ENCODE data around the gene NAA40. TPM values are rescaled to one million over a fixed set of nuclear protein-coding genes. Genes with fewer than 3 reads are reported as not detected.

NAA40 gene
- total RNA-seq, 1 experiment from 2014 or later: 44.4 TPM

DNA sequence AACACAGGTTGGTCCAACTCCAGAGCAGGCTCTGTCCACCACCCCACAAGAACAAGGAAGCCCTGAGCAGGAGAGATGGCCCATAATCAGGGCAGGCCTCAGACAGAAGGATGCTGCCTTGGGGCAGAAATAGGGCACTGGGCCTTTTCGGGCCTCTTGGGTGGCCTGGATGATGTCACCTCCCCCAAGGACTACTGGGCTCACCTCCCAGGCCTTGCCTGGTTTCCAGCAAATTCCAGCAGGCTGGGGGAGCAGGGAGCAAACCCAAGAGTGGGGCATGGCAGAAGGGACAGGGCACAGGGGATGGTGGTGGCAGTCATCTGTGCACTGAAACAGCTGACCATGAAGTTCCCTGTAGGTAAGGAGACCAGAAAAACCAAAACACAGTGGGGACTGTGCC, 5.3 kb upstream of the NAA40 start:
- Histone ChIP-seq H3K79me1 (ENCODE audit: insufficient read depth, low read depth, low read length, poor library complexity, severe bottlenecking) (no peaks in the 10 kb centered on the region), H3K23ac (ENCODE audit: insufficient read length, low read depth, low read length) (no peak overlapping the region), H3K27me3 (ENCODE audit: insufficient read depth, low read length) (no peaks in the 10 kb centered on the region), H2BK5ac (ENCODE audit: insufficient read length, low read length) (no peak overlapping the region), H2AFZ (ENCODE audit: low read length) (no peak overlapping the region), H2BK20ac (ENCODE audit: low read depth, low read length, poor library complexity, severe bottlenecking) (no peak overlapping the region), H4K8ac (replicated peaks; ENCODE audit: insufficient read length, low read depth, low read length) (no peak overlapping the region), H3K27ac (ENCODE audit: insufficient read length, low read depth, low read length) (no peak overlapping the region), H3K4me1 (ENCODE audit: insufficient read depth, low read length) (no peaks in the 10 kb centered on the region), H2BK120ac (ENCODE audit: low read depth, low read length, poor library complexity, severe bottlenecking) (no peak overlapping the region), H3K56ac (ENCODE audit: insufficient read length, low read depth, low read length) (no peak overlapping the region), H3K9me3 (ENCODE audit: control insufficient read depth, low read depth, low read length) (no peaks in the 10 kb centered on the region), H4K20me1 (ENCODE audit: control insufficient read depth, insufficient read depth, insufficient read length) (no peaks in the 10 kb centered on the region), H4K91ac (ENCODE audit: insufficient read length, low read depth, low read length) (no peak overlapping the region), H3K18ac (ENCODE audit: insufficient read length, low read depth, low read length) (no peak overlapping the region), H3K4ac (ENCODE audit: low read depth, low read length) (no peak overlapping the region), H3K14ac (ENCODE audit: insufficient read depth, low read length) (no peak overlapping the region), H3K79me2 (ENCODE audit: insufficient read depth, low read length) (no peaks in the 10 kb centered on the region), H2AK5ac (ENCODE audit: insufficient read length, low read length) (no peak overlapping the region), H3K9ac (ENCODE audit: extremely low read depth, insufficient read length, low read length) (no peak overlapping the region), H2BK12ac (ENCODE audit: insufficient read length, low read depth, low read length) (no peak overlapping the region), H3T11ph (ENCODE audit: low read length) (no peak overlapping the region), H2BK15ac (ENCODE audit: low read depth, low read length) (no peak overlapping the region), H4K5ac (ENCODE audit: insufficient read length, low read depth, low read length) (no peak overlapping the region), H3K4me2 (ENCODE audit: insufficient read depth, insufficient read length, low read length) (no peak overlapping the region), H3K23me2 (ENCODE audit: insufficient read length, low read depth, low read length, poor library complexity, severe bottlenecking) (peaks cover 5% of the 10 kb centered on the region)
- H3K27me3 Mint-ChIP-seq (ENCODE audit: low read depth): peaks cover 21% of the 10 kb centered on the region
- WGBS (ENCODE audit: extremely low coverage, insufficient read length, low lambda C conversion rate): no CpG with 5 or more reads among the region's 1 CpG
- peaks cover 13 to 19% of the 10 kb centered on the region in 2 experiments; a peak in 3 of 4 replicates for H3K4me1 Mint-ChIP-seq
- DNase-seq: no peak
- no peak overlapping the region for H3K27ac Mint-ChIP-seq
- no peaks in the 10 kb centered on the region for H3K9me3 Mint-ChIP-seq
- TF ChIP-seq, protein P1, sequence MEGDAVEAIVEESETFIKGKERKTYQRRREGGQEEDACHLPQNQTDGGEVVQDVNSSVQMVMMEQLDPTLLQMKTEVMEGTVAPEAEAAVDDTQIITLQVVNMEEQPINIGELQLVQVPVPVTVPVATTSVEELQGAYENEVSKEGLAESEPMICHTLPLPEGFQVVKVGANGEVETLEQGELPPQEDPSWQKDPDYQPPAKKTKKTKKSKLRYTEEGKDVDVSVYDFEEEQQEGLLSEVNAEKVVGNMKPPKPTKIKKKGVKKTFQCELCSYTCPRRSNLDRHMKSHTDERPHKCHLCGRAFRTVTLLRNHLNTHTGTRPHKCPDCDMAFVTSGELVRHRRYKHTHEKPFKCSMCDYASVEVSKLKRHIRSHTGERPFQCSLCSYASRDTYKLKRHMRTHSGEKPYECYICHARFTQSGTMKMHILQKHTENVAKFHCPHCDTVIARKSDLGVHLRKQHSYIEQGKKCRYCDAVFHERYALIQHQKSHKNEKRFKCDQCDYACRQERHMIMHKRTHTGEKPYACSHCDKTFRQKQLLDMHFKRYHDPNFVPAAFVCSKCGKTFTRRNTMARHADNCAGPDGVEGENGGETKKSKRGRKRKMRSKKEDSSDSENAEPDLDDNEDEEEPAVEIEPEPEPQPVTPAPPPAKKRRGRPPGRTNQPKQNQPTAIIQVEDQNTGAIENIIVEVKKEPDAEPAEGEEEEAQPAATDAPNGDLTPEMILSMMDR (conservative IDR thresholded peaks at IDR 0.05): no peak
- peak overlapping the region in 1 of 2 experiments; percentile 51; a peak in 1 of 5 replicates for H3K4me3 Mint-ChIP-seq
- no peaks in the 10 kb centered on the region for H3K36me3 Mint-ChIP-seq (ENCODE audit: insufficient read depth in 1 of 3, low read depth in 3 of 3)

Data from H9 (cell line).